HEK293T (cell line): ENCODE results near the gene MANSC1.

Experiments
- ARNT ChIP-seq: fragments of 450-650 bp; IDR thresholded peaks from 2 replicates; pipeline ENCODE4 v1.6.1; 2017; ENCODE audit warnings: mild to moderate bottlenecking
- BHLHE40 ChIP-seq: fragments of 450-650 bp; IDR thresholded peaks from 2 replicates; pipeline ENCODE4 v1.6.1; 2016; ENCODE audit warnings: mild to moderate bottlenecking, moderate library complexity, borderline replicate concordance
- CTBP1 ChIP-seq: fragments of 450-650 bp; IDR thresholded peaks from 2 replicates; pipeline ENCODE4 v1.6.1; 2016; ENCODE audit warnings: borderline replicate concordance
- ELF4 ChIP-seq: fragments of 450-650 bp; IDR thresholded peaks from 2 replicates; pipeline ENCODE4 v1.6.1; 2017; ENCODE audit warnings: antibody characterized with exemption
- FOXK2 ChIP-seq: fragments of 450-650 bp; IDR thresholded peaks from 2 replicates; pipeline ENCODE4 v1.6.1; 2016; ENCODE audit warnings: mild to moderate bottlenecking
- FOXM1 ChIP-seq: fragments of 450-650 bp; IDR thresholded peaks from 2 replicates; pipeline ENCODE4 v1.6.1; 2017; ENCODE audit warnings: mild to moderate bottlenecking, borderline replicate concordance
- LEF1 ChIP-seq: fragments of 450-650 bp; IDR thresholded peaks from 2 replicates; pipeline ENCODE4 v1.6.1; 2017; ENCODE audit warnings: mild to moderate bottlenecking, borderline replicate concordance
- NFRKB ChIP-seq: fragments of 450-650 bp; IDR thresholded peaks from 2 replicates; pipeline ENCODE4 v1.6.1; 2016; ENCODE audit warnings: mild to moderate bottlenecking, moderate library complexity
- SP1 ChIP-seq: fragments of 450-650 bp; IDR thresholded peaks from 2 replicates; pipeline ENCODE4 v1.6.1; 2017
- SUZ12 ChIP-seq: fragments of 450-650 bp; IDR thresholded peaks from 2 replicates; pipeline ENCODE4 v1.6.1; 2016; ENCODE audit warnings: mild to moderate bottlenecking
- TF ChIP-seq, protein P1 (sequence below): fragments of 450-650 bp; IDR thresholded peaks from 2 replicates; pipeline ENCODE4 v1.6.1; 2016

DNA sequence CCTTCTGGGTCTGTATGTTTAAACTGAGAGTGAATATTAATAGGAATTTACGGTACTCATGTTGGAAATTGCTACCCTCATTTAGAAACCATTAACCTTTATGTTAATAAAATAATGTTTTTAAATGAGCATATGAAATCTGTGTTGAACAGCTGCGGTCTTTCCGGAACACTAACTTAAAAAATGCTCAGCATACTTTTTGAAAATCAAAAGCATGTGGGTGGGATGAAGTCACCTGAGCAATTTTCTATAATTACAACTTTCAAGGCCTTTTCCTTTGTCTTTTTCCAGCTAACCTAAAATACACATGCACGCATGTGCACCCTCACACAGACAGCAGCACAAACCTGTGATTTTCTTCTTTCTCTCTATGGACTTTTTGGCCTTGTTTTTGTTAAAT lies 46.7 kb upstream of the MANSC1 start:
- TF ChIP-seq SUZ12 (no peak), SP1 (no peak), BHLHE40 (no peak), LEF1 (no peak), ELF4 (no peak), NFRKB (no peak), FOXK2 (no peak), CTBP1 (no peak), ARNT (no peak), FOXM1 (no peak)
- TF ChIP-seq, protein P1, sequence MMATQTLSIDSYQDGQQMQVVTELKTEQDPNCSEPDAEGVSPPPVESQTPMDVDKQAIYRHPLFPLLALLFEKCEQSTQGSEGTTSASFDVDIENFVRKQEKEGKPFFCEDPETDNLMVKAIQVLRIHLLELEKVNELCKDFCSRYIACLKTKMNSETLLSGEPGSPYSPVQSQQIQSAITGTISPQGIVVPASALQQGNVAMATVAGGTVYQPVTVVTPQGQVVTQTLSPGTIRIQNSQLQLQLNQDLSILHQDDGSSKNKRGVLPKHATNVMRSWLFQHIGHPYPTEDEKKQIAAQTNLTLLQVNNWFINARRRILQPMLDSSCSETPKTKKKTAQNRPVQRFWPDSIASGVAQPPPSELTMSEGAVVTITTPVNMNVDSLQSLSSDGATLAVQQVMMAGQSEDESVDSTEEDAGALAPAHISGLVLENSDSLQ = no peak
